CD14-positive monocyte (primary cell): ENCODE results near the gene EPHX1. TPM values are rescaled to one million over a fixed set of nuclear protein-coding genes. Genes with fewer than 3 reads are reported as not detected.

Source experiments
- DNase-seq, 3 donors: peaks; one replicate each; pipeline ENCODE4 v3.0.0-alpha.2; 2011 to 2022
- H2AFZ ChIP-seq: 2 replicates; pipeline ENCODE4 v1.6.0; 2012; ENCODE audit warnings: mild to moderate bottlenecking, low read depth, low read length, inconsistent platforms; ENCODE audit not compliant: insufficient read depth, poor library complexity, severe bottlenecking
- H3K27ac ChIP-seq, 2 donors: 1 replicate in 1 of 2; 2 replicates in 1 of 2; pipeline ENCODE4 v1.5.1; 2012 to 2013; ENCODE audit warnings: low read length in 2 of 2, control low read depth in 1 of 2, inconsistent platforms in 1 of 2, low read depth in 1 of 2, mild to moderate bottlenecking in 1 of 2
- H3K27me3 ChIP-seq, 2 donors: one replicate each; pipeline versions ENCODE4 v1.6.0 to v1.6.1; 2011 to 2013; ENCODE audit warnings: low read length in 2 of 2; ENCODE audit not compliant: control insufficient read depth in 2 of 2, insufficient read depth in 2 of 2
- H3K36me3 ChIP-seq, 2 donors: replicated peaks in 1 of 2; 1 replicate in 1 of 2; 2 replicates in 1 of 2; pipeline versions ENCODE4 v1.5.1 to v1.6.1; 2012 to 2013; ENCODE audit warnings: low read length in 2 of 2, control low read depth in 1 of 2, inconsistent platforms in 1 of 2, mild to moderate bottlenecking in 1 of 2; ENCODE audit not compliant: insufficient read depth in 2 of 2, control insufficient read depth in 1 of 2
- H3K4me1 ChIP-seq, 2 donors: 1 replicate in 1 of 2; 2 replicates in 1 of 2; pipeline versions ENCODE4 v1.5.1 to v1.6.1; 2012 to 2013; ENCODE audit warnings: low read length in 2 of 2, control low read depth in 1 of 2, inconsistent platforms in 1 of 2, mild to moderate bottlenecking in 1 of 2, moderate library complexity in 1 of 2; ENCODE audit not compliant: insufficient read depth in 2 of 2, control insufficient read depth in 1 of 2
- H3K4me2 ChIP-seq: replicated peaks from 2 replicates; pipeline ENCODE3; 2012; ENCODE audit warnings: low read length, moderate library complexity, mild to moderate bottlenecking; ENCODE audit not compliant: poor library complexity, severe bottlenecking; ENCODE audit errors: extremely low read depth
- H3K4me3 ChIP-seq, 3 experiments: fragments of 200-600 bp in 1 of 3; sonication (generic) in 1 of 3; replicated peaks in 1 of 3; 1 replicate in 2 of 3; 2 replicates in 1 of 3; pipeline ENCODE4 v1.5.1; 2011 to 2013; ENCODE audit warnings: low read length in 3 of 3, mild to moderate bottlenecking in 3 of 3, control low read depth in 2 of 3, low read depth in 2 of 3, inconsistent platforms in 1 of 3, moderate library complexity in 1 of 3
- H3K79me2 ChIP-seq: 2 replicates; pipeline ENCODE4 v1.6.0; 2012; ENCODE audit warnings: mild to moderate bottlenecking, control low read depth, inconsistent platforms, low read length, moderate library complexity; ENCODE audit not compliant: insufficient read depth
- H3K9ac ChIP-seq: 2 replicates; pipeline ENCODE4 v1.6.0; 2017; ENCODE audit warnings: low read length, mild to moderate bottlenecking; ENCODE audit not compliant: insufficient read depth, poor library complexity, severe bottlenecking
- H3K9me3 ChIP-seq, 2 donors: replicated peaks in 1 of 2; 1 replicate in 1 of 2; 2 replicates in 1 of 2; pipeline versions ENCODE4 v1.5.1 to v1.6.1; 2012 to 2013; ENCODE audit warnings: low read length in 2 of 2, control low read depth in 1 of 2; ENCODE audit not compliant: control insufficient read depth in 1 of 2, insufficient read depth in 1 of 2
- H4K20me1 ChIP-seq: 2 replicates; pipeline ENCODE4 v1.6.0; 2012; ENCODE audit warnings: mild to moderate bottlenecking, low read length, control low read depth, moderate library complexity; ENCODE audit not compliant: insufficient read depth
- H3K27ac Mint-ChIP-seq, 7 donors: one replicate each; pipeline ENCODE4 v1.8.0; 2020; ENCODE audit warnings: mild to moderate bottlenecking in 7 of 7, mixed read lengths in 7 of 7, moderate library complexity in 6 of 7, inconsistent platforms in 2 of 7
- H3K27me3 Mint-ChIP-seq, 3 donors: one replicate each; pipeline ENCODE4 v1.8.0; 2021 to 2022; ENCODE audit warnings: low read depth in 3 of 3, mild to moderate bottlenecking in 3 of 3, mixed read lengths in 3 of 3, moderate library complexity in 3 of 3, inconsistent platforms in 1 of 3
- H3K36me3 Mint-ChIP-seq, 2 donors: one replicate each; pipeline ENCODE4 v1.8.0; 2020; ENCODE audit warnings: mixed read lengths in 2 of 2, inconsistent platforms in 1 of 2, mild to moderate bottlenecking in 1 of 2
- H3K4me1 Mint-ChIP-seq: one replicate; pipeline ENCODE4 v1.8.0; 2020; ENCODE audit warnings: mild to moderate bottlenecking, mixed read lengths
- H3K4me3 Mint-ChIP-seq, 2 donors: one replicate each; pipeline ENCODE4 v1.8.0; 2020; ENCODE audit warnings: mild to moderate bottlenecking in 2 of 2, mixed read lengths in 2 of 2, moderate library complexity in 1 of 2
- H3K9me3 Mint-ChIP-seq, 7 donors: one replicate each; pipeline ENCODE4 v1.8.0; 2020 to 2022; ENCODE audit warnings: mixed read lengths in 7 of 7, mild to moderate bottlenecking in 6 of 7, moderate library complexity in 6 of 7, inconsistent platforms in 2 of 7
- CTCF ChIP-seq: fragments of 200-600 bp; IDR thresholded peaks from one replicate; pipeline ENCODE4 v1.8.0; 2022; ENCODE audit warnings: antibody characterized with exemption, mild to moderate bottlenecking
- WGBS: methylation state at CpG from one replicate; pipeline ENCODE4 v1.1.5; 2013; ENCODE audit warnings: missing lambda C conversion rate; ENCODE audit not compliant: insufficient coverage; 5-methylcytosine and 5-hydroxymethylcytosine counted together
- intact Hi-C, 2 donors: fragments of 100-400 bp; cut with micrococcal nuclease; formaldehyde crosslinking; loops; one replicate each; pipeline versions ENCODE4 v1.15.0 to v1.15.1; 2023
- polyA plus RNA-seq, 3 donors: library from polyadenylated mRNA; depleted of rRNA in 1 of 3; unstranded in 2 of 3; stranded (reverse) in 1 of 3; fragments of 300-500 nt in 2 of 3; fragments of >200 nt in 1 of 3; fragmentation: Illumina TruSeq in 2 of 3; gene quantifications; 1 replicate in 2 of 3; 2 replicates in 1 of 3; pipeline ENCODE4 v1.2.3, GENCODE V29; 2012 to 2021

Gene EPHX1
- polyA plus RNA-seq, 3 donors = 4.6 to 23.8 (median 7.4) TPM

- Histone ChIP-seq H3K9me3 (no peaks in the 10 kb centered on the region), H3K4me2 (peak overlapping the region; percentile 94), H3K9ac (no peak overlapping the region), H3K4me1 (peaks cover 27 to 40% of the 10 kb centered on the region in 2 donors), H3K4me3 (peak overlapping the region in 1 of 3 experiments; percentile 100), H3K36me3 (peaks cover 22 to 35% of the 10 kb centered on the region in 2 donors), H3K27me3 (no peaks in the 10 kb centered on the region), H4K20me1 (peaks cover 47% of the 10 kb centered on the region), H2AFZ (no peak overlapping the region), H3K79me2 (peaks cover 45% of the 10 kb centered on the region), H3K27ac (no peak overlapping the region)
- no peak for DNase-seq
- intact Hi-C loops = no loop called here
- peak overlapping the region in 1 of 2 donors; percentile 7 for H3K4me3 Mint-ChIP-seq
- H3K27me3 Mint-ChIP-seq = peaks cover 2 to 9% (median 4%) of the 10 kb centered on the region in 3 donors
- H3K27ac Mint-ChIP-seq = peak overlapping the region in 4 of 7 donors; percentile 18 to 84 (median 46)
- WGBS = 36% methylated on average over 5 of the region's 8 CpGs
- peaks cover 0 to 3% (median 0%) of the 10 kb centered on the region in 7 donors for H3K9me3 Mint-ChIP-seq
- peaks cover 31 to 48% of the 10 kb centered on the region in 2 donors for H3K36me3 Mint-ChIP-seq
- peaks cover 46% of the 10 kb centered on the region for H3K4me1 Mint-ChIP-seq
- TF ChIP-seq CTCF = no peak
These were observed 69.7 kb downstream of the EPHX1 start for GRCh38 chr1:225879521-225880221.

GRCh38 chr1:225880222-225880588 is 70.3 kb downstream of the EPHX1 start:
- H3K27me3 Mint-ChIP-seq = peaks cover 2 to 9% (median 4%) of the 10 kb centered on the region in 3 donors
- peaks cover 45% of the 10 kb centered on the region for H3K79me2 ChIP-seq
- H3K4me2 ChIP-seq = peak overlapping the region; percentile 94
- peaks cover 0 to 3% (median 0%) of the 10 kb centered on the region in 7 donors for H3K9me3 Mint-ChIP-seq
- no peak for TF ChIP-seq CTCF
- no CpG with 5 or more reads among the region's 2 CpGs for WGBS
- H3K4me3 ChIP-seq = peak overlapping the region in 1 of 3 experiments; percentile 100
- no peaks in the 10 kb centered on the region for H3K9me3 ChIP-seq
- peaks cover 47% of the 10 kb centered on the region for H3K4me1 Mint-ChIP-seq
- H3K27ac ChIP-seq = no peak overlapping the region
- no peak overlapping the region for H2AFZ ChIP-seq
- H3K36me3 ChIP-seq = peaks cover 17 to 30% of the 10 kb centered on the region in 2 donors
- peaks cover 29 to 40% of the 10 kb centered on the region in 2 donors for H3K4me1 ChIP-seq
- DNase-seq = no peak
- H3K27ac Mint-ChIP-seq = peak overlapping the region in 3 of 7 donors; percentile 18 to 84 (median 45)
- H3K4me3 Mint-ChIP-seq = no peak overlapping the region
- peaks cover 30 to 43% of the 10 kb centered on the region in 2 donors for H3K36me3 Mint-ChIP-seq
- H4K20me1 ChIP-seq = peaks cover 47% of the 10 kb centered on the region
- no peaks in the 10 kb centered on the region for H3K27me3 ChIP-seq
- intact Hi-C loops = no loop called here
- H3K9ac ChIP-seq = no peak overlapping the region
